NCI-H82 (cell line): ENCODE results near the gene C12orf43.

ENCODE experiments used
- DNase-seq: peaks from one replicate; lab custom pipeline; 2025; lab: John Stamatoyannopoulos, UW

Gene C12orf43

GRCh38 chr12:120978296-120979219 lies 37.7 kb downstream of the C12orf43 start, which contains the start of gene HNF1A:
Gene HNF1A (plus strand): TSS chr12:120978543. CDS start chr12:120978769, 226 bp downstream.
- DNase-seq = no peak

GRCh38 chr12:120977531-120978295 lies 38.6 kb downstream of the C12orf43 start:
- DNase-seq = no peak

DNA sequence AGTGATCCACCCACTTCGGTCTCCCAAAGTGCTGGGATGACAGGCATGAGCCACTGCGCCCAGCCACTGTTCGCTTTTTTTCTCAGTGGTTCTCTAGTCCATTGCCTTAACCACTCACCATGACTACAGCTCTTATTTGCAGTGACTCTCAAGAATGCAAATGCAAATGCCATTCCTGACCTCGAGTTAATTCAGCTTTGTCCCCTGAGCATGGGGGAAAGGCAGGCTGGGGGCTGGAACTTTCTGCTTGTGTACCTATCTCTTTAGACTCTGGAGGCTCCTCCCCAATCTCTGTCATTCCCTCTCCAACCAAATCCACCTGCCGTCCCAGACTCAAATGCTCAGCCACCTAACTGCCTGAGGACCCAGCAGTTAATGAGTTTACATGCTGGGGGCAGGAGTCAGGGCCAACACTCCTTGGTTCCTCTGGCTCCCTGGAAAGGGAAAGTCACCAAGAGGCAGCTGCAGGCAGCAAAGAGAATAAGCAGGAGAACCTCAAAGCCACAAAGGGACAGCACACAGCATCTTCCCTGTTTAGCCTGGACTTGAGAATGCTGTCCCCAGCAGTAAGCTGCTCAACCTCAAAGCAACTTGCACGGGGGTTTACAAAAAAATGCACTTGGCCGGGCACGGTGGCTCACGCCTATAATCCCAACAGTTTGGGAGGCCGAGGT lies 43.3 kb downstream of the C12orf43 start:
- DNase-seq = no peak

- peak; percentile 64 for DNase-seq
Measured at GRCh38 chr12:120971299-120972180, 44.7 kb downstream of the C12orf43 start.

GRCh38 chr12:120970310-120970709 lies 46.0 kb downstream of the C12orf43 start:
- no peak for DNase-seq

DNA sequence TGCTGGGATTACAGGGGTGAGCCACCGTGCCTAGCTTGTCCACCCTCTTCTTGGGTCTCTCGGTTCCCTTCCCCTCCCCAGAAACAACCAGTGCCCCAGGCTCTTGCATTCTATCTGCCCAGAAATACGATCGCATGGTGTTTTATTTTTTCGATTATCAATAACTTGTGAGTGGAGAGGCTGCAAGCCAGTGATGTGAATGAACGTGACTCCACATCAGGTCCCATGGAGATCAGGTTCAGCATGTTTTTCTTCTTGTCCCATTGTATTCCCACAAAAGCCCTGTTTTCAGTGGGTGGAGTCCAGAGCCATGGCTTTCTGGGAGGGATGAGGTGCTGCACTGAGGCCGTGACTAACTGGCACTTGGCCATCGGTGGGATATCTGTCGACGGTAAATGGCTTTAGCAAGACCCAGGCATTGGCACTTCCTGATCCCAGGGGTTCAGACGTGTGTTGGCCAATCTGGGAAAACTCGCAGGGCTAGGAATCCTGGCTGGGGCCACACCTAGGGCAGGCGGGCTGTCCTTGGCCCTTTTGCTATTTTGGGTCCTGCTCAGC lies 50.7 kb downstream of the C12orf43 start:
- DNase-seq = no peak

- DNase-seq = no peak
Measured at GRCh38 chr12:120964298-120964697, 52.0 kb downstream of the C12orf43 start.

DNA sequence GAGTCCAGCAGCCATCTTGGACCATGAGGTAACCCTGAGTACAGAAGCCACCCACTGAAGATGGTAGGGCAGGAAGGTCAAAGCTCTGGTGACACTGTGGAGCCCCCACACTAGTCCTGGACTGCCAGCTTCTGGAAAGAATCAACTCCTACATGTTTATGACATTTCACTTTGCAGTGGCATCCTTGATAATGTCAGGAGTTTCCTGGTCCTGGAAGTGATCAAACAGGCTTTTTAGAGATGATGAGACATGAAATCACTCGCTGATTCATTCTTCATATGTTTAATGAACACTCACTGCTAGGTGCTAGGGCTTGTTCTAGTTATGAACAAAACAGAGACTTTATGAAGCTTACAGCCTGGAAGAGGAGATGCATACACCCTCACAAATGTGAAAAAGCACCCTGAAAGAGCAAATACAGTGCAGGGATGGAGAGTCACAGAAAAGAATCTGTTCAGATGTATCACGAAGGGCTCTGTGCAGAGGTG lies 53.7 kb downstream of the C12orf43 start:
- no peak for DNase-seq

DNA sequence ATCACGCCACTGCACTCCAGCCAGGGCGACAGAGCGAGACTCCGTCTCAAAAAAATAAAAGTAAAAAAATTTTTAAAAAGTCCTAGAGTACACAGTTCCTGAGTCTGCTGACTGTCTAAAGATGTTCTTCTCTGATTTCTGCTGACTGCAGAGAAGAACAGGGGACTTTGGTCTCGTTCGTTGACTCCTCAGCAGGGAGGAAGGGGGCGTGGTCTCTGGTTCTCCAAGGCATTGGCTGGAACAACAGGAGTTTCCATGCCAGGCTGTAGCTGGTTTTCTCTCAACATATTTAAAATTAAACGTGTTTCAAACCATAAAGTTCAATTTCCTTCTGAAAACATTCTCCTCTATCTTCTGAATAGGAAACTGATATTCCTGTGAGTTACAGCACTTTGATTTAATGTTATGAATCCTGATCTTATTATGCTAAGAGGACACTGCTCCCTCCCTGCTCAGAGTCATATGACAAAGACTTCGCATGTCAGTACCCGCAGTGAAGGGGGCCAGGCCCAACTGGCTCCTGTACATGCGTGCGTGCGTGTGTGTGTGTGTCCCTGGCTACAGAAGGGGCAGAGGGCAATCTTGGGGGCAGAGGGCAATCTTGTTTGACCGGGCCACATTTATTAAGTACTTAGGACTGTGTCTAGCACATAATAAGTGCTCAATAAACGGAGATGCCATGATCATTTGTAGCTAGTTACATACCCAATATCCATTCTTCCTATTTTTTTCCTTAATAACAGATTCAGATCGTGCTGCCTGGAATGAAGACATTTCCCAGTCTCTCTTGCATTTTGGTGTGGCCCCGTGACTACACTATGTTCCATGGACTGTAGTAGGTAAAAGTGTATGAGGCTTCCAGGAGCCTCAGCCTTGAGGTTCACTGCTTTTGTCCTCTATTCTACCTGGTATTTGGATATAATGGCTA lies 54.4 kb downstream of the C12orf43 start:
- DNase-seq = peak; percentile 26

- no peak for DNase-seq
Measured at GRCh38 chr12:120960657-120961056, 55.6 kb downstream of the C12orf43 start.

- peak; percentile 23 for DNase-seq
Measured at GRCh38 chr12:120959111-120959878, 57.0 kb downstream of the C12orf43 start.

DNA sequence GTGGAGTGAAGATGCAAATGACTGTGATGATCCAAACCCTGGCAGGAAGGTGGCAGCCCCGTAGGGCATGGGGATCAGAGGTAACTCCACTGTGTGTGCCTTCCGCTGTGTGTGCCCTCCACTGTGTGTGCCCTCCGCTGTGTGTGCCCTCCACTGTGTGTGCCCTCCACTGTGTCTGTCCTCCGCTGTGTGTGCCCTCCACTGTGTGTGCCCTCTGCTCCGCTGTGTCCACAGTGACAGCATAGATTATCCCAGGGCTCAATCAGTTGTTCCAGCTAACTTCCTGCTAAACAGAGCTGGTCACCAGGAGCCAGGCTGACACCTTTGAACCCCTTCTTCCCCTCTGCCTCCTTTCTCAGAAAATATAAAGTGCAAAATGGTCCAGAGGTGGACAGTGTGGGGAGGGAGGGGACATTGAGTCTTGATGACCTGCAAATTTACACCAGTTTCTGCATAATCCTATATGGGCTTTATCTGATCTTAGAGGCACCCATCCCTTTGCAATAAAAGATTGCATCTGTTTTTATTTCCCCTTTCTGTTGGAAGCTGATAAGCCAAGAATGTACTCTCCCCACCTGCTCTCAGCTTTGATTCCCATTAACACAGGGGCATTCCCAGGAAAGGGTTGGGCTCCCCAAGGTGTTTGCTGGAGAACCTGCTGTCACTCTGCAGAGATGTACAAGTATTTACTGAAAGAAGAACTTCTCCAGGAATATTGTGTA lies 59.5 kb downstream of the C12orf43 start:
- no peak for DNase-seq

GRCh38 chr12:120955232-120955631 lies 61.1 kb downstream of the C12orf43 start:
- DNase-seq = peak; percentile 30

GRCh38 chr12:120950807-120951206 lies 65.5 kb downstream of the C12orf43 start:
- DNase-seq = no peak
